NCI-H510A (cell line): Measurements from ENCODE around the gene NGF.
"Not testable (repeated sequence)": the region's sequence is repeated elsewhere in the genome, so short reads cannot be mapped to it uniquely, and the experiment has no call there.

Source experiments
- DNase-seq: peaks from one replicate; lab custom pipeline; 2025; lab: John Stamatoyannopoulos, UW

Gene NGF

GRCh38 chr1:115337633-115338456 lies at the start of gene NGF:
NGF (minus strand) TSS chr1:115338249; CDS start chr1:115286795, 51,454 bp downstream.
- DNase-seq: no peak

DNA sequence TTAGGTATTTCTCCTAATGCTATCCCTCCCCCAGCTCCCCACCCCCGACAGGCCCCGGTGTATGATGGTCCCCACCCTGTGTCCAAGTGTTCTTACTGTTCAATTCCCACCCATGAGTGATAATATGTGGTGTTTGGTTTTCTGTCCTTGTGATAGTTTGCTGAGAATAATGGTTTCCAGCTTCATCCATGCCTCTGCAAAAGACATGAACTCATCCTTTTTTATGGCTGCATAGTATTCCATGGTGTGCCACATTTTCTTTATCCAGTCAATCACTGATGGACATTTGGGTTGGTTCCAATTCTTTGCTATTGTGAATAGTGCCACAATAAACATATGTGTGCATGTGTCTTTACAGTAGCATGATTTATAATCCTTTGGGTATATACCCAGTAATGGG lies 45.4 kb upstream of the NGF start:
- not testable (repeated sequence) for DNase-seq

GRCh38 chr1:115379943-115380342 lies 41.9 kb upstream of the NGF start:
- no peak for DNase-seq

- DNase-seq: no peak
Observed at GRCh38 chr1:115377411-115377810, 39.4 kb upstream of the NGF start.

DNA sequence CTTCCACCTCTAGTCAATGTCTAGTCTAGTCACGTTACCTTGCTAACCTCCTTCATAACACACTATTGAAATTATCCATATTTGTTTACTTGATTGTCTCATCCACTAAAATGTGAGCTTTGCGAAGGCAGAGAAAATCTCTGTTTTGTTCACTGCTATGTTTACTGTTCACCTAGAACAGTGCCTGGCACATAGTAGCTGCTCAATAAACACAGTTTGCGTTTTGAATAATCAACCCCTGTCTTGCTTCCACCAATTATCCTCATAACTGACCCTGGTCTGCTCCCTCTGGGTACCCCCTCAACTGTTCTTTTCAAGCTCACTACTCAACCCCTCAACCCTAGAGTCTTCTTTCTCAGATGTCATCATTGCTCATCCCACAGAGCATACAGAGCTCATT lies 36.5 kb upstream of the NGF start:
- DNase-seq: no peak

- no peak for DNase-seq
Observed at GRCh38 chr1:115373305-115373704, 35.3 kb upstream of the NGF start.

- DNase-seq: no peak
Observed at GRCh38 chr1:115365738-115366137, 27.7 kb upstream of the NGF start.

DNA sequence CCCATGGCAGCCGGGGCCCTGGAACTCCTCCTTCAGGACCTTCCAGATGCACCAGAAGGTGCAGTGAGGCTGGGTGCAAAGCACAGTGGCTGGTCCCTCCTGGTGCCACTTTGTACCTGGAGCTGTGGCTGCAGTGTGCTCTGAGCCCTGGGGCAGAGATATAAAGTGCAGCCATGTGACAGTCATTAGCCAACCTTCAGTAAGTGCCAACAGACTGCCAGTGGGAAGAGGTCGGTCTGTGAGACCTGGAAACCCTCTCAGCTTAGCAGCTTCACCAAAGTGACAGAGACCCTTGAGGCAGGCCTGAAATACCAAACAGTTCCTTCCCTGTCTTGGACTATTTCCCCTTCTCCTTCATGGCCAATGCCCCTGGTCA lies 26.7 kb upstream of the NGF start:
- no peak for DNase-seq

DNA sequence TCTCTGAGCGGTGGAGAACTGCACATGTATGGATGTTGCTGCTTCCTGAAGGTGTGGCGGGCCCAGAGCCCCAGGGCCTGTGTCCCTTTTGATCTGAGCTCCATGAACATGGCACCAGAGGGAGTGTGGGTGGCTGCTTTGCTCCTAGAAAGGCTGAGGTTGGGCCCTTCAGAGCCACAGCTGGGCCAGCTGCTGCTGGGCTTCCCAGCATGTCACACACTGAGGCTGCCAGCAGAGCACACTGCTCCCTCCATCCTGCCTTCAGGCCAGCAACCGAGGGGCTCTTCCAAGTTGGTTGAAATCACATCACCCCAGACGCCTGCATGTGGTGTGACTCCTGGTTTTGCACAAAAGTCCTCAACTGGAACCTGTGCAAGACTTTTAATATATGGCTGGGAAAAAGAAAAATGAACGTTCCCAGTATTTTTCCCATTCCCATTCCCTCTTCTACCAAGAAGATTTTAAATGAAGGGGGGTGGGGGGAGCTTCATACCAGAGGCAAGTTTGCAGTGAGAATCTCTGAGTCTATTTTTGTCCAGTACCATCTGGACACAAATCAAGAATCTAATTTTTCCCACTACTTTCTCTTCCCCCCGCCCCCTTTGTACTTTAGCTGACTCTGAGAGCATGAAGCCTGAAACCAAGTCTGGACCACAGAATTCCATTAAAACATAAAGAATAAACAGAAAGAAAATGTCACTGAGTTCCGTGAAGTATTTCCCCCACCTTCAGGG lies 26.2 kb upstream of the NGF start:
- no peak for DNase-seq

GRCh38 chr1:115363171-115363570 lies 25.1 kb upstream of the NGF start:
- DNase-seq: no peak

- not testable (repeated sequence) for DNase-seq
Observed at GRCh38 chr1:115360505-115361129, 22.6 kb upstream of the NGF start.

GRCh38 chr1:115359787-115360452 lies 21.9 kb upstream of the NGF start:
- DNase-seq: not testable (repeated sequence)

GRCh38 chr1:115356356-115356755 lies 18.3 kb upstream of the NGF start:
- no peak for DNase-seq

DNA sequence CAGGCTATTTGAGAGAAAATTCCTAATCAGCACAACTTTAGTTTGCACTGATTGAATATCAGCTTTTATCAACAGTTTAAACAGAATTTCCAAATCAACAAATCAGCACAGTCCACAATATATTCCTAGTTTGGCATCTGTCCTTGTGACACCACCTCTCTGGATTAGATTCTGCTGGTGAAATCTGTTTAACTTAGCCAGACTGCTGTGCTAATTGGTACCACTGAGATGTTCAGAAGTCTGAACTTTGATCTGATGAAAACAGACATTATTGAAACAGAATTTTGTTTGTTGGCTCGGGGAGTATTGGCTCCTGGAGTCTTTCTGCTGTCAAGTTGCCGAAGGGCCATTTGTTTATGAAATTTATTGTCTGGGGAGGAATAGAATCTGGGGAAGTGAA lies 17.0 kb upstream of the NGF start:
- no peak for DNase-seq

DNA sequence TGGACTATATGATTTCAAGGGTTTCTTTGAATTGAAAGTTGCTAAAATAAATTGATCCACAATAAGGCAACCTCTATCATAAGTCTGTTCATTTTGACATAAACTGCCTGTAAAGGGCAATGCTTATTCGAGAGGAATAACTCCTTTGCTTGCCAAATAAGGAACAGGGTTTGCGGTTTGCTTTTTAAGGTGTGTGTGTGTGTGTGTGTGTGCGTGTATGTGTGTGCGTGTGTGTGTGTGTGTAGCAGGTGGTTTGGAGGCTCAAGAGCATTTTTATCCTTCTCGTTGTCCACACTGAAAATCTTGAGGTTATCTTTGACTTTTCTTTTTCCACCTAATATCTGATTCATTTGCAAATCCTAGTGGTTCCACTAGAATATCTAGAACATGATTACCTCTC lies 13.1 kb upstream of the NGF start:
- DNase-seq: no peak

- DNase-seq: no peak
Observed at GRCh38 chr1:115348636-115349035, 10.6 kb upstream of the NGF start.

DNA sequence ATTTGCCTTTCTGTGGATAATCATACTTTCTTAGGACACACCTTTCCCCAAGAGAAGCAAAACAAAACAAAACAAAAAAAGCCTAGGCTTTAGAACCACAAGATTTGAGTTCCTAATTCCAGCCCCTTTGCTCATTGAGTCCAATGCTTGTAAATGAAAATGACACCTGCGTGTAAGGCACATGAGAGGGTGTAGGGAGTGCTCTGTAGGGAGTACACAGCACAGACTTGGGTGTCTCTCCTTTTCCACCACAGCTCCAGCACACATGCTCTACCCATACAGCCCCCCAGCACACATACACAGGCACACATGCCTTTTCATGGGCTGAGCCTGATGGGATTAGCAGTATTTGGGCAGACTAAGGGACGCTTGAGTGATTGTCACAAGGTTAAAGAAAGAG lies 9.2 kb upstream of the NGF start:
- DNase-seq: no peak

- no peak for DNase-seq
Observed at GRCh38 chr1:115343200-115343737, 5.2 kb upstream of the NGF start.

DNA sequence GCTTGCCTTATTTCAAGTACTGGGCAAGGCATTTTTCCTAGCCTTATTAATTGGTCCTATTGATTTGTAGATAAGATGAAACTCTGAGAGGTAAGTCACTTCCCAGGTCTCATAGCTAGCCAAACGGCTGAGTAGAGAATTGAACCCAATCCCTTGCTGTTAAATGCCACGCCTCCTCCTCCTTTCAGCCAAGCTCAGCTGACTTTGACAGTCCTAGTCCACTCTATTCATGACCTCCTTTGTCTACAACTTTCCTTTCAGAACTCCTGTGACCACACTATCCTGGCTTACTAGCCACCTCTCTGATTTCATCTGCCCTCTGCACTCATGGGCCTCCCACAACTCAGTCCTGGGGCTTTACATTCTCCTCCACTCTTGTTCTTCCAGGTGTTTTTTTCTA lies 3.9 kb upstream of the NGF start:
- no peak for DNase-seq

- no peak for DNase-seq
Observed at GRCh38 chr1:115340879-115341278, 2.8 kb upstream of the NGF start.

- DNase-seq: no peak
Observed at GRCh38 chr1:115338457-115338820, 390 bp upstream of the NGF start.

DNA sequence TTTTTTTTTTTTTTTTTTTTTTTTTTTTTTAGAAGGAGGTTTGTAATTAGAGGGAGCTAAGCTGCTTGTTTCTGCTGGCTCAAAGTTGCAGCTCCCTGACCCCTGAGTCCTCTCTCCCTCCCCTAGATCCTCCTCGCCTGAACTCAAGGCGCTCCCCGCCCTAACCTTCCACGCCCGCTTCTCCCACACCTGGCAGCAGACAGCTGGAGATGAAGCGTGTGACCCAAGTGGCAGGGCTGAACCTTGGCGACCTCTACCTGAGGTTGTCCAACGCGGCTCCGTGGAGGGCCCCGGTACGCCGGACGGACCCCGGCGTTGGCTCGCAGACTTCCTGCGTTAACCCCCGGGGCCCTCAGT lies 795 bp downstream of the NGF start:
- no peak for DNase-seq
